SIG-M5 treated with dmso at 0.1 percent for 504 hours (cell line): Measurements from ENCODE around the gene STARD7.
A peak's percentile ranks its signal among the peaks of the same experiment; 100 is the strongest.
"Not testable (repeated sequence)": the region's sequence is repeated elsewhere in the genome, so short reads cannot be mapped to it uniquely, and the experiment has no call there.

Experiments used
- DNase-seq: peaks from one replicate; lab custom pipeline; 2025; ENCODE audit not compliant: unreplicated experiment; lab: John Stamatoyannopoulos, UW

STARD7 gene

DNA sequence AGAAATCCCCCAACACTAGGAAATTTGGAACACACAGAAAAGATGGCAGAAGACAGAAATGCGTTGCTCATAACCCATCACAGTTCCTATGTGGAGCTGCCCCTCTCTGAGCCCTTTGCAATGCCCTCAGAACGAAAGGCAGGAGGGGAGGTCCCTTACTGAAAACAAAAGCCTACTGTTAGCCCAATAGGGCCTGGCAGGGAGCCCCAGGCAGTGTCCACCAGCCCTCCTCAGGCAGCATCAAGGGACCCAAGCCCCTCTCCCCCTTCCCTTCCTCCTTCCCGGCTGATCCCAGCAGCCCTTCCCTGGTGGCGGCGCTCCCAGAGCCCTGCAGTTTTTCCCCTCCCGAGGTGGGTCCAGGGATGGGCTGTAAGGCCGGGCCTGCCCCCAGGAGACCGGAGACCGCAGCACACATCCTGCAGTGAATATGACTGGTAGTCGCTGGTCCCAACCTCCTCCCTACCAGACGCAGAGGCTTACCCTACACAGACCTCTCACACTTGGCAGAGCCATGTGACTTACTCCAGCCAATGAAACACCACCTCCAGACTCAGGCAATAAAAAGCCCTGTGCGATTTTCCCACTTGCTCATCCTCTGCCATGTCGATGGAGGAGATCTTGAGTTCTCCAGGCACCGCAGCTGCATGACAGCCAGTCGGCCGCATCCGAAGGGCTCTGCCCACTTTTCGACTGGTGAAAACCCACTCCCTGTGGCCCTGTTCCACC lies 44.0 kb downstream of the STARD7 start:
- DNase-seq: no peak

GRCh38 chr2:96163768-96164429 lies 44.7 kb downstream of the STARD7 start:
- DNase-seq: no peak

GRCh38 chr2:96163415-96163767 lies 45.2 kb downstream of the STARD7 start:
- no peak for DNase-seq

DNA sequence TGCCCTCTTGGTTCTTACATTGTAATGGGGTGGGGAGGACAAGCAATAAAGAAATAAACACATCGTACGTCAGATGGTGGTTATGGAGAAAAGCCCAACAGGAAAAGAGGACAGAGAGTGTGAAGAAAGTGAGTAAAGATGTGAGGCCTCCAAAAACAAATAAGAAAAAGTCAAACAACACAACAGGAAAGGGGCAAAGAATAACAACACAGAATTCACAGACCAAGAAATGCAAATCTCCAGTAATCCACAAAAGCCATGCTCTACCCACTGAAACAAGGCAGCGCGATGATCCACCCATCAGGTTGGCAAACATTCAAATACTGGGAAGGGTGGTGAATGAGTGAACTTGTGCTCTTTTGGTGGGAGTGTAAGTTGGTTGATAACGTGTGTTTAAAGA lies 46.7 kb downstream of the STARD7 start:
- DNase-seq: no peak

DNA sequence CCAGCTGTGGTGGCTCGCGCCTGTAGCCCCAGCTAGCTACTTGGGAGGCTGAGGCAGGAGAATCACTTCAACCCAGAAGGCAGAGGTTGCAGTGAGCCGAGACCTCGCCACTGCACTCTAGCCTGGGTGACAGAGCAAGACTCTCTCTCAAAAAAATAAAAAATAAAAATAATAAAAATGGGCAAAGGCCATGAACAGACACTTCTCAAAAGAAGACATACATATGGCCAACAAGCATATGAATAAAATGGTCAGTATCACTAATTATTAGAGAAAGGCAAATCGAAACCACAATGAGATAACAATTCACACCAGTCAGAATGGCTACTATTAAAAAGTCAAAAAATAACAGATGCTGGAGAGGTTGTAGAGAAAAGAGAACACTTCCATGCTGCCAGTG lies 48.3 kb downstream of the STARD7 start:
- not testable (repeated sequence) for DNase-seq

DNA sequence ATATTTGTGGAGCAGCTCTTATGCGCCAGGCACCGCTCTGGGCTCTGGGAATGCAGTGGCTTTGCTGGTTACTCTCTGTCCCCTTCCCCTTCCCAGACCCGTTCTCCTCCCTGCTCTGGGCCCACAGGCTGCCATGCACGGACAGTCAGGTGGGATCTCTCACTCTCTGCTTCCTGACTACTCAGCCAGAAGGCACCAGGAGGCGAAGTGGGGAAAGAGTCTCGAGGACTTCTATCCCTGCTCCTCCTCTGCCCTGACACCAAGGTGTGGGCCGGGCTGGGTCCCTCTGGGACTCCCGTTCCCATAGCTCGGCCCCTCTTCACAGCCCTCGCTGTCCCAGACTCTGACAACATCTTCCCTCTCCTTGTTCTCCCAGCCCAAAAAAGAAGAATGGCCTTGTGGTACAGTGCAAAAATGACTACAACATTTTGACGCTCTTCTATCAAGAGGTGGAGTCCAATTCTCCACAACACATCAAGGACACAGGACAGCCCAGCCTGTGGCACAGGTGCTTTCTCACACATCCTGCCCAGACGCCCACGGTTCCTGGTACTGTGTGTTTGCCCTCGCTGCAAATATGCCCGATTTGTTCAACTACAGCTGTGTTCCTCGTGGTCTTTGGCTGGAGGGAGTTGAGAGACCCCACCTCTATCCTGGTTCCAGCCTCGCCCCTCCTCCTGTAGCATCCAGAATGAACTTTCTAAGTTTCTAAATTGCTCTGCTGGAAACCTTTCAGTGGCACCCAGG lies 49.4 kb downstream of the STARD7 start:
- no peak for DNase-seq

DNA sequence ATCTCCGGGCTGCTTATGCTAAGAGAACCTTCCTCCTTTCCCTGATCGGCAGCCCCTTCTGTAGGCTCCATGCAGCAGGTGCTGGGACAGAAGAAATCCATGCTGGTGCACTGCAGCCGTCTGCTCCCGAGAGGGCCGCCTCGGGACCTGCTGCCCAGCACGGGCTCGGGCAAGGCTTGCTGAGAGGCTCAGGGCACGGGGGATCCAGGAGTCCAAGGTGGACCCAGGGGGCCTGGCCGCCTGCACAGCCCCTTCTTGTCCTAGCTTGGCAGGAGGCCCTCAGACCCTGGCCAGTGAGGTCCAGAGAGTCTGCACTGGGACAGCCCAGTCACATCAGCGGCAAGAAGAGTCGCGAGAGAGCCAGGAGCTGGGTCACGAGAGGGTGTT lies 50.1 kb downstream of the STARD7 start:
- DNase-seq: no peak

DNA sequence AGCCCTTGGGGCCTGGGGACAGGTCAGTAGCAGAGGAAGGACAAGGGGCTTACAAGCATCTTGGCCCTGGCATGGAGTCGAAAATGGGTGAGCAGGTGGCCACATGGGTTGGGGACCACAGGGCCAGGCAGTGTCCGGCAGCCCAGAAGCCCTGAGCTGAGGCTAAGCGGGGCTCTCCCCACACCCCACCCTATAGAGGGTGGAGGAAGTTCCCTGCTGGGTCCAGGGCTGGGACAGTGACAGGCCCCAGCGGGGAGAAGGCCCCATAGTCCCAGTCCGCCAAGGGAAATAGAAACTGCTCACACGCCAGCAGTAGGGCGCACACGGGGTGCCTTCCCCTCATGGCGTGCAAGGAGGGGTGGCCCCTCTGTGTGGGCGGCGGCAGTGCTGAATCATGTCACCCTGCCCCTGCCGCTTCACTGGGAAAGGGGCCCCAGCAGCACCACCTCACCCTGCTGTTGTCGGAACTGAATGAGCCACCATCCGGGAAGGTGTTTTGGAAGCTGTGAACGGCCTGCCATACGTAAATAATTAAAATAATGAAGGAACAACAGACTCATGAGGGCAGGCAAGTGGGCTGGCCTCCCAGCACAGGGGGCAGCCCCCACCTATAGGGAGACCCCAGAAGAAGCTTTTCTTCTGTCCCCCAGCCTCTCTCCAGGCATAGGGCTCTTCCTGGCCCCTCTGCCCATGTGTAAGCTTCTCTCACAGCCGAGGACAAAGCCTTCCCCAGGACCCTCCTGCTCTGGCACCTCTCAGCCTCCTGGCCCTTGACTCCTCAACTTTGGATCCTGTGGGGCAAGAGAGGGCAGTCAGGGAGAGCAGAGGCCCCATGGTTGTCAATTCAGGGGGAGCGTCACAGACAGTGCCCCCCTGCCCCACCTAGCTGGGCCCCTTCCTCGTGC lies 50.7 kb downstream of the STARD7 start:
- DNase-seq: peak; percentile 90

DNA sequence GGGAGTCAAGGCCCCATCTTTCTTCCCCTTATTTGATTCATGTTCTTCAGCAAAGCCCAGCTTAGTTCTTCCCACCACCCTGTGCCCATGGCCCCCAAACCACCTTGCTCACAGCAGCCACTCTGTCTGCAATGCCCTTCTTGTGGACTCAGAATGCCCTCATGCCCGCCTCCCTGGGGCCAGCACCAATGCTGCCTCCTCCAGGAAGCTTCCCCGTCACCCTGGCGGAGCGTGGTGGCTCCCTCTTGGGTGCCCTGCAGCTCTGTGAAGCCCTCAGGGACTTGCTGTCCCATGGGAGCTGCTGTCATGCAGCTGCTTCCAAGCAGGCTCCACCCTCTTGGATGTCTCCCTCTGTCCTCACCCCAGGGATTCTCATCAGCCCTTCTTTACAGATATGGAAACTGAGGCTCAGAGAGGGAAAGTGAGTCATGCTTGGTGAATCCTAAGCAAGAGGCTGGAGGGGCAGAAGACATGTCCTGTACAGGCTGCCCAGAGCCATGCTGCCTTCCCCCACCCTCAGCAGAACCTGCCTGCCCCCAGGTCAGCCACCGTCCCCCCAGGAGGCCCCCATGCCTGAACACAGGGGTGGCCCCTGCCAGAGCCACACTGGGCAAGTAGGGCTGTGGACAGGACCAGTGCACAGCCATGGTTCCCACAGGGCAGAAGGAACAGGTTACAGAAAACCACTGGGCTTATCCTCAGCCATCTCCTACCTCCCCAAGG lies 51.5 kb downstream of the STARD7 start:
- DNase-seq: no peak

DNA sequence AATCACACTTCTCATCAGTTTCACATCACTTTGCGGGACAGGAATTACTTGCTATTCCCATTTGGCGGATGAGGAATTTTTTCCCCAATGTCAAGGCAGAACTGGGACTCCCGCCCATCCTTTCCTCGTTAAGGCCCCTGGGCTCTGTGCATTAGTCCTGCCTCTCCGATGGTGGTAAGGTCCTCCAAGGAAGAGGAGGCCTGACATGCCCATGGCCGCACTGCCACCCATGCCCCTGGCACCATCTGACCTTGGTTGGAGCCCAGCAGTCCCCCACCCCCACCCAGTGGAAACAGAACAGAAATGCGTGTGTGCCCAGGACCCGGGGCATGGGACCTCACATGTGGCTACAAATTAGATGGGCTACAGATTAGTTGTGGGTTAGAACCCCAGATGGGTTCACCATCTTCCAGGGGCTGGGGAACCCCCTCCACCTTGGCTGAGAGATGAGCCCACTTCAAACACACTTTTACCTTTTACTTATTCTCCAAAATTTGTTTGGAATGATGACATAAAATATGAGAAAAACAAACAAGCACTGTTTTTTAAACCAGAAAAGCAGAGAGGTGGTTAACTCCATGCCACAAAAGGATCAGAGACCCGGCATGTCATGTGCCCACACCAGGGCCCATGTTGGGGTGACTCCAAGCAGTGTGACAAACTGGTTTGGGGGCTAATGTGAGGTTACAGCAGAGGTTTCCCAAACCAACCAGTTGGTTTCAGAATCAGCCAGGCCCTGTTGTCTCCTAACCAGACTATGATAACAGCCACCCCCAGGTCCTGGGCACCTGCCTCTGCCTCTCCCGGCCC lies 52.4 kb downstream of the STARD7 start:
- no peak for DNase-seq

DNA sequence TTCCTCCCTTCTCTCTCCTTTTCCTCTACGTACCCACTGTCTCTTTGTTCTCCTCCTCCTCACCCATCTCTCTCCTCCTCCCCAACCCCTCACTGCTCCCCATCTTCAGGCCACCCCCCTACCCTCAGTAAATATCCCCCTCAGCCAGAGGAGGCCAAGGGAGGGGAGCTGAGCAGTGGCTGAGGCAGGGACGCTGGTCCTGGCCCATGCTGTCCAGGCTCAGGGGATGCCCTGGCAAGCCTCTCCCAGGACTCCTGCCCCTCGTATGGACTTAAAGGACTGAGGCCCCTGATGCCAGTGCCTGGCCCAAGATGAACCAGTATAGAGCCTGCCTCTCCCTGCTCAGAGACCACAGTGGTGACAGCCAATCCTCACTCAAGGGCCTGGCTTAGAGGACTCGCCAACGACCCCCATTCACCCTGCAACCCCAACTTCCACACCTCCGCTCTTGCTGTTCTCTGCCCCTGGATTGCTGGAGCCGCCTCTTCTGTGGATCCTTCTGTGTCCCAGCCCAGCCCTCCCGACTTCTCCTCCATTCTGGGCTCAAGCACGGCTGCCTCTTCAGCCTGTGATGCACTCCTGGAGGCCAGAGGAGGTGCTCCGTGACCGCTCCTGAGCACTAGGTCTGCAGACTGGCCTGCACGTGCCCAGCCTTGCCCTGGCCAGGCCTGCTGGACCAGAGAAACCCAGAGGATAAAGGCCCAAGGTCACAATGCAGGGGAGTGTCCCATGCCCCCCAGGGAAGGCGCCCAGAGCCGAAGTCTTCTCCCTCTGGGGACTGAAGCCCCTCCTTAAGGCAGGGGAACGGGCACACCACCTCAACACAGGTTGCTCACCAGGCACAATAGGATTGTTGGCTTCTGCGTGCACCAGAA lies 53.9 kb downstream of the STARD7 start:
- no peak for DNase-seq

- DNase-seq: no peak
These were observed 54.6 kb downstream of the STARD7 start for GRCh38 chr2:96153991-96154431.

DNA sequence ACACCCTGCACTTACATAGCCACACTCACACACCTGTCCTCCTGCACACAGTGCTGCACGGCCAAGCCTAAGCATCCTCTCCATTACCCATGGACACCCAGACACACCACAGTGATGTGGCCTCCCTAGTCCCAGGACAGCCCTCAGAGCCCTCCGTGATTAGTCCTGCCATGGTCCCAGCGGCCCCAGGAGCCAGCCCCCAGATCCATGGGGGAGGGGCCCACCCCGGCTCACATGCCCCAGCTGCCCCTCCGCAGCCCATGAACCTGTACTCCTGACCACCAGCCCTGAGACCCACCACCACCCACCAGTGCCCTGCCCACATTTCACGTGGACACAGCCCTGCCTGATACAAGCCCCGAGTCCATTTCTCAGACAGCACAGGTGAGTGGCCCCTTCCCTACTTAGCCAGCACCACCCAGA lies 55.3 kb downstream of the STARD7 start:
- no peak for DNase-seq

- DNase-seq: no peak
These were observed 56.1 kb downstream of the STARD7 start for GRCh38 chr2:96152304-96153161.

DNA sequence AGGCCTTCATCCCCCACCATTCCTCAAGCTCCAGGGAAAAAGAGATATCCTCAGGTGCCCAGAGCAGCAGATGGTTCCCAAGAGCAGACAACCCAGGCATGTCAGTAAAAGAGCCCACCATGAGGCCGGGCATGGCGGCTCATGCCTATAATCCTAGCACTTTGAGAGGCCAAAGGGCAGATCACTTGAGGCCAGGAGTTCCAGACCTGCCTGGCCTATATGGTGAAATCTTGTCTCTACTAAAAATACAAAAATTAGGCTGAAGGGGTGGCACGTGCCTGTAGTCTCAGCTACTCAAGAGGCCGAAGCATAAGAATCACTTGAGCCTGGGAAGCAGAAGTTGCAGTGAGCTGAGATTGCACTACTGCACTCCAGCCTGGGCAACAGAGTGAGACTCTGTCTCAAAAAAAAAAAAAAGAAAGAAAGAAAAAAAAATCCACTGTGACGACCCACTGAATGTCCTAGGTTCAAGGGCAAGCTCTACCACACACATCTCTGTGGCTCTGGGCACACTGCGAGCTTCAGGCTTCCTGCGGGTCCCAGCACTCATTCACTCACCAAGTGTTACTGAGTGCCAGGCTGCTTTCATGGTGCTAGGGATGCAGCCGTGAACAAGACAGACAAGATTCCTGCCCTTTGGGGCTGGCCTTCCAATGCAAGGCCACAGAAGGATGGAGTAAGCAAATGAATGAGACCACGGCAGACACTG lies 56.9 kb downstream of the STARD7 start:
- DNase-seq: no peak

- DNase-seq: no peak
These were observed 57.6 kb downstream of the STARD7 start for GRCh38 chr2:96150791-96151594.
